IPS DF 19.7 (cell line): Measurements from ENCODE around the gene ARSG.
"Not testable (repeated sequence)": the region's sequence is repeated elsewhere in the genome, so short reads cannot be mapped to it uniquely, and the experiment has no call there.

Experiments
- DNase-seq: peaks from one replicate; pipeline ENCODE4 v3.0.0-alpha.2; 2013; ENCODE audit warnings: low read depth, low spot score

ARSG gene

DNA sequence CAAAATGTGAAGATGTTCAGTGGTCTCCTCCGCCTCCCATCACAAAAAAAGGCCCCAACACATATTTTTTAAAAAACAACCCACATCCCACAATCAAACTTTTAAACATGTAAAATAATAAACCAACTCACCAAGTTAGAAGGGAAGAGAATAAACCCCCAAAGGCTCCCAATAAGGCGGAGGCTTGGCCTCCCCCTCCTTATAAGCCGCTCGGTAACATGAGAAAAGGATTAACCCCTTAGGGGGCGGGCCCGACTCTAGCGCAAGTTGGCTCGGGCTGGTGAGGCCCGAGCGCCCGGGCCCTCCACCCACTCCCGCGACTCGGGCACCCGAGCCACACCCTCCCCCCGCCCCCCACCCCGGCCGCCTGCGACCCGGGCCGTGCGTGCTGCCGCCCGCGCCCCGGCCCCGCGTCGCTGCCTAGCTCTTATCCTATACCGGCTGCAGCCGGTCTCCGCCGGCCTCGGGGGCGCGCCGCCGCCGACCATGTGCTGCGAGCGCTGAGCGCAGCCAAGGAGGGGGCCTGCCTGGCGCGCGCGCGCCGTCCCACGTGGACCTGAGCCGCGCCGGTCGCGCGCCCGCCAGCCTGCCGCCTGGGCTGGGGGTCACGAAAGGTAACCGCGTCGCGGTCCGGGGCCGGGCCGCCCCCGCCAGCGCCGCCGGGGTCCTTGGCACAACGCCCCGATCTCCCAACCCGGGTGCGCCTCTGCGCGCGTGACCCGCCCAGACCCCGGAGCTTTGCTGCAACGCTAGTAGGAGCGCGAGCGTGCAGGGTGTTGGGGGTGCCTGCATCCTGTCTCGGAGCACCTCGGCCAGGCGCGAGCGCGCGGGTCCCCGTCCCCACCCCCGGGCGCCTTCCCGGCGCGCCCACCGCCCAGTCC is at the start of gene ARSG, which contains the start of gene SLC16A6:
TSS of gene ARSG (plus strand) at position 541 of the 881 bp plus-strand sequence. CDS start 15,999 bp downstream, outside the sequence.
TSS of gene SLC16A6 (minus strand) at position 173 of the 881 bp plus-strand sequence. CDS start 12,807 bp downstream, outside the sequence.
- no peak for DNase-seq

DNA sequence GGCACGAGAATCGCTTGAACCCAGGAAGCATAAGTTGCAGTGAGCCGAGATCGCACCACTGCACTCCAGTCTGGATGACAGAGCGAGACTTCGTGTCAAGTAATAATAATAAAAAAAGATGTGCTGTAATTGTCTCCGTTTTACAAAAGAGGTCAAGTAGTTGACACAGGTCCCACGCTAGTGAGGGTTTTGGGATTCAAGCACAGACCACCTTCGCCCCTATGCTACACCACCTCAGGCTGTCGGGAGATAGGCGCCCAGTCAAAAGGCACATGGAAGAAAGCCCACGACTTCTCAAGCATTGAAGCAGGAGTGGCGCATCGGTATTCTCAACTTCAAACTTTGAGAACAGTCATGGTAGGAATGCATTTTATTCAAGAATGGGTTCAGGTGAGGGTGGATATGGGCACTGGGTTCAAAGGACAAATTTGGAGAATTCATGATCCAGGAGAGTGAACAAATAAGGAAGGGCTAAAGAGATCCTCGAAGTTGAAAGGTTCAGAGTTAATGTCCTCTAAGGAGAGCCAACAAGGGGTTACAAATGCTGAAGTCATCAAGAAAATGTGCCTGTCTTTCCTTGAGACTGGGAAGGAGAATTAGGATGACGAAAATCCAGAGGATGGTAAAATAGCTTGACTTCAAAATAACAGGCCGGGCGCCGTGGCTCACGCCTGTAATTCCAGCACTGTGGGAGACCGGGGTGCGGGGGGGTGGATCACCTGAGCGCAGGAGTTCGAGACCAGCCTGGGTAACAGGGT is 44.8 kb upstream of the ARSG start:
- DNase-seq: no peak

DNA sequence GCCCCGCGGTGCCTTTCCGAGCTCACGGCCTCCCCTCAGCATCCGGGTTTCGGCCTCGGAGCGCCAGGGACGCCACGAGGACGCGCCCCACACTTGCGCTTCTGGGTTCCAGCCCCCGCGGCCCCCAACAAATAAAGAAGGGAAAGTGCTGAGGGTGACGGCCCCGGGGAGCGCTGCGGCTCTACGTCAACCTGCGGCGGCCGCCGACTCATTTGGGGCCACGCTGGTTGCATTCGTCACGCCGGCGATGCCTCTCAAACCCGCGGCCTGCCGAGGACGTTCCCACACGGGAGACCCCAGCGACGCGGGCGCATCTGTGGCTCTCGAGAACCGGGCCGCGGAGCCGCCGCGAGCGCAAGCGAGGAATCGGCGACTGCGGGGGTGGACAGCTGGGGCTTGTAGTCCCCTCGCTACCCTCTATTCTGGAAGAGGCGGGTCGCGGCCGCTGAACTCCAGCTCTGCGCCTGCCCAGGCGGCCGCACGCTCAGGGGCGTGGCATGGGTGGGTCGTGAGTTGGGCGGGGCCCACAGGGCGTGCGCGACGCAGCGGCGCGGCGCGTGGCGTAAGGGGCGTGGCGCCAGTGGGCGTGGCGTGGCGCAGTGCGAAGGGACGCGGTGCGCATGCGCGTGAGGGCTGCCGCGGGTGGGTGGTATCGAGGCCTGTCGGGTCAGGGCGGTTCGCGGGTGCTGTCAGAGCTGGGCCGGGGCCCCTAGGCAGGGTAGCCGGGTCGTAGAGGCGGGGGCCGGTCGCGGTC is 43.7 kb upstream of the ARSG start, which contains the start of gene AMZ2:
TSS of gene AMZ2 (plus strand) at position 599 of the 754 bp plus-strand sequence. CDS start 2,145 bp downstream, outside the sequence.
- DNase-seq: peak; percentile 28

DNA sequence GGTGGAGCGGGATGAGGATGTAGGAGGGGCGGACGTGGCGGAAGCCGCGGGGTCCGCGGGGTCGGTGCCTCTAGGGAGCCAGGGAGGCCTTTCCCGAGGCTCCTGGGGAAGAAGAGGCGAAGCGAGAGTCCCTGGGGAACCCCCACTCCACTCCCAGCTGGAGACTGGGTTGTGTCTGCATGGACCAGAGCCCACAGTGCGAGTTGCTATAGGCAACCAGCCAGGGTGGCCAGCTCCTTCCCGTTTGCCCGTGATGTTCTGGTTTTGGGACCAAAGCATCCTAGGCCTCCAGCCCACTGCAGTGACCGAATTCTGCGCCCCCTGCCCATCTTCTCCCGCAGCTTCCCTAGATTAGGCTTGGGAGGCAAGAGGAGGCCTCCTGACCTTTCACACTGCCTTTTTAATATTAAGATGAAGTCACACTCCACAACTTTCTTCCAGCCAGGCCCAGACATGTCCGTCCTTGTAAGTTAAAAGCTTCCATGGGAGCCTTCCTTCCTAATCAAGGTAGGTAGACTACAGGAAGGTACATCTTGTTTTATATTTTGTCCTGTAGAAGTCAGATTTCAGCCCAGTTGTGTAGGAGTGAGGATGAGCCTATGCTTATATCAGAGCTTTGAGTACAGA is 43.0 kb upstream of the ARSG start:
- no peak for DNase-seq

DNA sequence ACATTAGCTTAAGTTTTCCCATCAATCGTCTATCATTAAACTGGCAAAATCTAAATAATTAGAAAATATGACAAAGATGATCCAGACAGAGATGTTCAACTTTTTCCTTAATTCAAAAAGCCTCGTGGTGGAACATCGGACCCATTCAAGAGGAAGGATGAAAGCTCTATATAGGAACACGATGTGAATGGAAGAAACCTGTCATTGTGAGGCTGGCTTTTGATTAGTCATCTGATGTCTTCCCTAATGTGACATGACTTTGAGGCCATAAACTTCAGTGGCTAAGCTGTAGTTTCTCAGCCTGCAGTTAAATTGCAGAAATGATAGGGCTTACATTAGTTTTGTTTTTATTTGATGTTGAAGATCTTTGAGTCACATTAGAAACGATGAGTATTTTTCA is 42.4 kb upstream of the ARSG start:
- DNase-seq: no peak

DNA sequence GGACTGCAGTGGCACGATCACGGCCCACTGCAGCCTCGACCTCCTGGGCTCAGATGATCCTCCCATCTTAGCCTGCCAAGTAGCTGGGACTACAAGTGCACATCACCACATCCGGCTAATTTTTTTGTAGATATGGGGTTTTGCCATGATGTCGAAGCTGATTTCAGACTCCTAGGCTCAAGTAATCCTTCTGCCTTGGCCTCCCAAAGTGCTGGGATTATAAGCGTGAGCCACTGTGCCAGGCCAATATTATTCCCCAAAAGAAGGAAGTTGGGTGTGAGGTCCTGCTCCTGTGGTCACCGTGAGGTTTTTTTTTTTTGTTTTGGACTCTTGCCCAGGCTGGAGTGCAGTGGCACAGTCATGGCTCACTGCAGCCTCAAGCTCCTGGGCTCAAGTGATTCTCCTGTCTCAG is 41.9 kb upstream of the ARSG start:
- DNase-seq: no peak

DNA sequence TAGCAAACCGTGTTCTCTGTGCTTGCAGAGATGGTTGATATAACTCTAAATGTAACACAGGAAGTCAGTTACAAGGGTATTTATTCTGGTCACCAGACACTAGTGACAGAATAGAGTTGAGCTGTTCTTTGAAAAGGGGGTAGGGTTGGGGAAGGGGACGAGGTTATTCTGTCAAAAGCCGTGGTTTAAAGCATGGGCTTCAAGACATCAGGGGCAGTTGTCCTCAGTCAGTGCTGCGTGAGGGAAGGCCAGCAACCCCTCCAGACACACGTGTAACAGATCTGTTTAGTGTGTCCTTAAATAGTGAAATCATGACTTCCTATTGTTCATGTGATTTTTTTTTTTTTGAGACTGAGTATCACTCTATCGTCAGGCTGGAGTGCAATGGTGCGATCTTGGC is 37.9 kb upstream of the ARSG start:
- DNase-seq: not testable (repeated sequence)

DNA sequence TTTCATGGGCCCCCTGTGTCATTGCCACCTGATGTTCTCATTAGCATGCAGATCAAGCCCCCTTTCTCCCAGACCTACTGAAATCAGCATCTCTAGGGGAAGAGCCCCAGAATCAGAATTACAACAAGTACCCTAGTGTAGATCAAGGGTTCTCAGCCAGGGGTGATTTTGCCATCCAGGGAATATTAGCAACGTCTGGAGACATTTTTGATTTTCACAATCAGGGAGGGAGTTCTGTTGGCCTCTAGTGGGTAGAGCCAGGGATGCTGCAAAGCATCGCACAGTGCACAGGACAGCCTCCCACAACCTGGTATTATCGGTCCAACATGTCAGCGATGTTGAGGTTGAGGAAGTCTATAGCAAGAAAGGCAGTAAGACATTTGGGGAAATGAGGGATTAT is 36.1 kb upstream of the ARSG start:
- no peak for DNase-seq

DNA sequence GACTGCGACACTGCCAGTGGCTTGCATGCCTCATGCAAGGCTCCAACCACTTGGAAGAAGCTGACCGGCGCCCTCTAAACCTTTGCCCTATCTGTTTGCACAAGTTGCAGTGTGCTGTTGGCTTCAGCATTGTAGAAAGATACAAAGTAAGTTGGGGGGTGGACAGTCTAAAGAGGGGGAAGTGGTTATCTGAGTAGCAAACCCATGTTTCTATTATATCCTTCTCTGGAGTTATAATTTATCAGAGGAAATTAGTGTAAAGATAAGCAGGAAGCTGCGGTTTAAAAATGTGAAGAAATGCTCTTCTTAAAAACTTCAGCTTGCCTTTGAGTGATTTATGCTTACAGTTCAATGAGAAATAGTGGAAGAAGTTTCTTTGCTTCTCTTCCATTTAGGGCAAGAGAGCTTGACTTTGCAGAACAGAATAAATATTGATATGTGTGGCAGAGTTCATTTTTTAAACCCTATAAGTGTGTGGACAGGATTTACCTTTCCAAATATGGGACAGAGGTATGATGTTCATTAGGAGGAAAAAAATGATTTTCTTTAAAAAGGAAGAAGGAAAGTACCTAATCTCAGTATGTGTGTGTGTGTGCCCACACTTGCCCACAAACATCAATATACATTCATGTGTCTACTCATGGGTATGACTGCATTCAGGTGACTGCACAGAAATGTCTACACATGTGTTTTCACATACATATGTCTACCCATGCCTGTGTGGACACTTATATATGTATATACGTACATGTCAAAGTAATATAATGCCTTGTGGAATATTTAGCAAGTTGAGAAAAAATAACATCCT is 35.4 kb upstream of the ARSG start:
- no peak for DNase-seq

DNA sequence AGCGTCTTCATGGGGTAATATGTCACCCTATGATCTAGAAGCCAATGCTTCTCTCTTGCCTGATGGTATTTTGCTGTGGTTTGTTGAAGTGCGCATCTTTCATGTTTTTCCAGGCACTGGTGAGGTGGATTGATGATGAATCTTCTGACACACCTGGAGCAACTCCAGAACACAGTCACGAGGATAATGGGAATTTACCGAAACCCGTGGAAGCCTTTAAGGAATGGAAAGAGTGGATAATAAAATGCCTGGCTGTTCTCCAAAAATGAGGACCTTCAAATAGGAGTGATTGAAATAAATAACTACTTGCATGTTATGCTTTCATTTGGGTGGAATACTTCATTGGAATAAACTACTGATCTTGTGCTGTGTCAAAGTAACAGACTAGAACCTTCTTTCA is 34.6 kb upstream of the ARSG start:
- not testable (repeated sequence) for DNase-seq

DNA sequence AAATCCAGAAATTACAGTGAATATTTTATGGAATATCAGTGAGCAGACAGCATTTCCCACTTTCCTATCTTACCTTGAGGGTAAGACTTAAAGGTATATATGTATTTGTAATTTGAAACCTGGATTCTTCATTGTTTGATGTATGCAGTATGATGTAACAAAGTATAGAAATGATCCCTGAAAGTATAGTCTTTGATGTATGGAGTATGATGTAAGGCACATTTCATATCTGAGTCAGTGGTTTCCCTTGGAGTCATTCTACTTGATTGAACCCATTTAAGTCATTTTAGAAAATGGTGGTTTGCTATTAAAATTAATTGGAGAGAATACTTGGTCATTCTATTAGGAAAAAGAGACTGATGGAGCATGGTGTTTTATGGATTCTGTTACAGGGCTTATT is 33.4 kb upstream of the ARSG start:
- no peak for DNase-seq

DNA sequence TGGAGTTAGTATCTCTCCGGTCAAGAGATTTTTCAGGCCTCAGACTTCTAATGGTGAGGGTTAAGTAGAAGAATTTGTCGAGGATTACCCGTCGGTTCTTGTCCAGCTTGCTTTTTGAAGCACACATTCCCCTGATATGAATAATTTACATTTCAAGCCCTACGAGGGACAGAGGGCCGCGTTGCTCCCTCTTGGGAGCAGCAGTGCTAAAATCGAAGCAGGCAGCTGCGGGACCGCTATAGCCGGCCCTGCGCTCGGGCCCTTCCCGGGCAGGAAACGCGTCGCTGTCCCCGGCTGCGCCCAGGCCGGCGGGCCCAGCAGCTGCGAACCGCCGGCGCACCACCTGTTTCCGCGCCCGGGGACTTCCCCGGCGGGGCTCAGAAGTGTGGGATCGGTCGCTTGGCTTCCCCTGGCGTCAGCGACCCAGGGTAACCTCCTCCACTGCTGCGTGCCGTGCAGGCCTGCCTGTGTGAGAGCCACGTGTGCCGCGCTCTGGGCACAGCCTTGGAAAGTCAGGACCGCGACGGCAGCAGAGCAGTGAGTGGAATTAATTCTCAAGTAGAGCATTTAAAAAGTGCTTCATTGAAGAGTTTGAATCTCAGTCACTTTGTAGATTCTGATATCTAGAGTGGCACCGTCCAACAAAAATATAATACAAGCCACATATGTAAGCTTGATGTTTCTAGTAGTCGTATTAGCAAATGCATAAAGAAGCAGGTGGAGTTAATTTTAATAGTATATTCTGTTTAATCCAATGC is 32.2 kb upstream of the ARSG start:
- DNase-seq: not testable (repeated sequence)

DNA sequence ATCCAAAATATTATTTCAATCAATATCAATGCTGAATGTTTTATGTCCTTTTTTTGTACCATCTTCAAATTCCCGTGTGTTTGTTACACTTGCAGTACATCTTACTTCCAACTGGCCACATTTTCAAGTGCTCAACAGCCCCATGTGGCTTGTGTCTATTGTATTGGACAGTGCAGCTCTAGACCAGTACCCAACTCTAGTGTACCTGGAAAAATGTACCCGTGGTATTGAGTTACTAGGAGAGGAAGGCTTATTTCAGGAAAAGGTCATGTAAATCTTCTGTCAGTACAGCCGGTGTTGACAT is 31.7 kb upstream of the ARSG start:
- not testable (repeated sequence) for DNase-seq

DNA sequence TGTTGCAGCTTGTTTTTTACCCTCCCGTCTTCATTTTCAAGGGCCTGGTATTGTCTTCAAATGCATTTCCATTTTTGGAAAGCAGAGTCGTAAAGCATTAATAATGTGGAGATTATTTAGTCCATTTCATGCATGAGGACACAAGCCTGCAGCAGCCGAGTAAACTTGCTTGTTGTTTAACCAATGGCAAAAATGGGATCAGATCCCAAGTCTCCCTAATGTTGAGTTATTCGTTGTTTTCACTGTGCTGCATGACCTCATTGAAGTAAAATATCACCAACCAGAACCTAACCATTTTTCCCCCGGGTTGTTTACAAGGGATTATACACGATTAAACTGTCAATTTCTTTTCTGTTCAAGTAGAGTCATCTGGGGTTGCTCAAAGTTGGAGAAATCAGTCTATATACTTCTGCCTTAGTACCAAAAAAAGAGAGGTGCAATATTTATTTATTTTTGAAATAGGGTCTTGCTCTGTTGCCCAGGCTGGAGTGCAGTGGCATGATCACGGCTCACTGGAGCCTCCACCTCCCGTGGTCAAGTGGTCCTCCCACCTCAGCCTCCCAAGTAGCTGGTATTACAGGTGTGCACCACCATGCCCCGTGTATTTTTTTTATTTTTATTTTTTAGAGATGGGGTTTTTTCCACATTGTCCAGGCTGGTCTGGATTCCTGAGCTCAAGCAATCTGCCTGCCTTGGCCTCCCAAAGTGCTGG is 31.1 kb upstream of the ARSG start:
- DNase-seq: no peak

DNA sequence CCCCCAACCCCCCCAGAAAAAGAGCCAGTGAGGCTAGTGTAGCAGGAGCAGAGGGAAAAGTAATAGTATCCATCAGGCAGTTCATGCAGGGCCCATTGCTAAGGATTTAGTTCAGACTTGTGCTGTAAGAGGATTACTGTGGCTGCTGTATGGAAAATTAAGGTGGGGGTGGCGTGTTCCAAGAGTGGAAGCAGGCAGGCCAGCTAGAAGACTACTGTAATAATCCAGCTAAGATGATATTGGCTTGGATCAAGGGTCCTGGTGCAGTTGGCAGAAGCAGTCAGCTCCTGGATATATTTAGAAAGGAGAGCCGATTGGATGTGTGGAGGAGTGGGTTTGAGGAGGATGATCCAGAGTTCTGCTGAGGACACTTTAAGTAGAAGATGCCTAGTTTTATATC is 28.8 kb upstream of the ARSG start:
- DNase-seq: not testable (repeated sequence)

DNA sequence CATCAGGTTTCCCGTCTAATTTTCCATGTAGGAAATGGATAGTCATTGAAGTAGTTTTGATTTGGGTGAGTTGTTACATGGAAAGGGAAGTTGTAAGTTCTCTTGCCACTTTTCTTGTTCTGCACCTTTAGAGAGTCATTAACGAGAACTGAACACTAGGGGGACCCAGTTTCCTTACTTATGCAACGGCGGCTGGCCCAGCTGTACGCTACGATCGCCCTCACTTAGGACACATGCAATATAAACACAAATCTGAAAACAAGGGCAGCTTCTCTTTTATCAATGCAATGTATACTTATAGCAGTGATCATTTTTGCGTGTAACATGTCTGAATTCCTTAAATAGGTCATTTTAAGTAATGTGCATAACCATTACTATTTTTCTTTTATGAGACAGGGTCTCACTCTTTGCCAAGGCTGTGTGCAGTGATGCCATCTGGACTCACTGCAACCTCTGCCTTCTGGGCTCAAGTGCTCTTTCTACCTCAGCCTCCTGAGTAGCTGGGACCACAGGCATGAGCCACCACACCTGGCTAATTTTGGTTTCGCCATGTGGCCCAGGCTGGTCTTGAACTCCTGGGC is 28.1 kb upstream of the ARSG start:
- not testable (repeated sequence) for DNase-seq

DNA sequence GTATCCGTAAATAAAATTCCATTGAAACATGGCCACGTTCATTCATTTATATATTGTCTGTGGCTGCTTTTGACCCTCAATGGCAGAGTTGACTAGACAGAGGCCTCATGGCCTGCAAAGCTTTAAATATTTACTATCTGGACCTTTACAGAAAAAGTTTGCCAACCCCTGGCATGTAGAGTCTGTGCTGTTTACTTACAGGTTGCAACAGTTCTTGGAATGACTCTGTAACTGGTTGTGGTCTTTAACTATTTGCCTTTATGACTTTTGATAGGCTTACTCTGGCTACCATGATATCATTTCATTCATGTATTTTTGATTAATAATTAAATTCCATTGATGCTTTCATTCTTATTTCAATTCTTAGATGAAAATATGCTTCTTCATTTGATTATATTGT is 25.5 kb upstream of the ARSG start:
- DNase-seq: not testable (repeated sequence)

DNA sequence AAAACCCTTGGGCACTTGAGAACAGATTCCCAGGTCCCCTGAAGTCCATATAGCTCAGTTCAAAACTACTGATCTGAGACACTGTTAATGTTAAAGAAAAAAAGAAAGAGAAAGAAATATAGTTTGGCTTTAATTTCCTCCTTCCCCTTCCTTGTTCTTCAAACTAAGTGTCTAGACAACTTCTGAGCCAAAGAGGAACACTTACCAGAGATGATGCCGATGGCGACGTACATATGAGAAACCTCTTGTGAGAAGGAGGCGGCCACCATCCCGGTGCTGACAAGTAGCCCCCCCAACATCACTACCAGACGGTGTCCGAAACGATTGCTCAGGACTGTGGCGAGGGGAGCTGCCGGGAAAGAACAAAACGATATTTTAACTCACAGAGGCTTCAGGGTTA is 17.6 kb upstream of the ARSG start:
- DNase-seq: no peak

DNA sequence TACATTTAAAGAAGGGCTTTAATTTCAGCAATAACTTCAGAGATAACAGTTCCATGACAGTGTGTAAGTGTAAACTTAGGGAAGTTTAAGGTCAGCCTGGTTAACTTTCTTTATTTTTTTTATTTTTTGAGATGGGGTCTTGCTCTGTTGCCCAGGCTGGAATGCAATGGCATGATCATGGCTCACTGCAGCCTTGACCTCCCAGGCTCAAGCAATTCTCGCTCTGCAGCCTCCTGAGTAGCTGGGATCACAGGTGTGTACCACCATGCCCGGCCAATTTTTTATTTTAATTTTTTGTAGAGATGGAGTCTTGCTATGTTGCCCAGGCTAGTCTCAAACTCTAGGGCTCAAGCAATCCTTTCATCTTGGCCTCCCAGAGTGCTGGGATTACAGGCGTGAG is 15.0 kb upstream of the ARSG start:
- DNase-seq: not testable (repeated sequence)
